Measurements from ENCODE around the gene IL21.
A peak's percentile ranks its signal among the peaks of the same experiment; 100 is the strongest.

Gene IL21

DNA sequence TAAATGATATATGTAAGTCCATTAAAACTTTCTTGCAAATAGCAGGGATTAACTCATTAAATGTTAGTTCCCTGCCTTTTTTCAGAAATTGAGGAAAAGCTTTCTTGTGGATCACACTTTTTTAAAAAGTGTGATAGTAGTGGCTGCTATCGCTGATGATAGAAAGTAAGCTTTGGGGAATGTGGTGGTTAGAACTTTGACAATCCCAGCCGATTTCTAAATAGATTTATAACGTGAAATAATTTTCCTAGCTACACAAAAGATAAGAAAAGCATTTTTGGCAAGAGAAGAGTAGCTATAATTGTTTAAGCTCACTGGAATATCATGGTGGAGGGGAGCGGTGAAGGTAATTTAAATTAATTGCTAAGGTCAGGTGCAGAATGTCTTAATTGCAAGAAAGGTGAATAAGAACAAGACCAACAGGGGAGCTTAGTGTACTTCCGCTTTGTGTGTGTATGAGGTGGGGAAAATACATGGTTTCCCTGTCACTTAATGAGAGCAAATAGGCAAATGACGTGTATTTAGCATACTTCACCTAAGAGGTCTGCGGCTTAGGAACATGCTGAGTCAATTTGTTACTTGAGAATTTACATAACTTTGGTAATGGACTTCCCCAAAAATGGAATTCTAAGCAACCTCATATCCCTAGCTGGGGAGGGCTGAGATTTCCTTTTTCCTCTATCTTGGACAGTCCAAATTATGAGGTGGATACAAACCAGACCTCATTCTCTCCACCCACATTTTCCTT is 11.7 kb upstream of the IL21 start:
- DNase-seq = peak in 2 of 3 experiments; percentile 20 to 77

DNA sequence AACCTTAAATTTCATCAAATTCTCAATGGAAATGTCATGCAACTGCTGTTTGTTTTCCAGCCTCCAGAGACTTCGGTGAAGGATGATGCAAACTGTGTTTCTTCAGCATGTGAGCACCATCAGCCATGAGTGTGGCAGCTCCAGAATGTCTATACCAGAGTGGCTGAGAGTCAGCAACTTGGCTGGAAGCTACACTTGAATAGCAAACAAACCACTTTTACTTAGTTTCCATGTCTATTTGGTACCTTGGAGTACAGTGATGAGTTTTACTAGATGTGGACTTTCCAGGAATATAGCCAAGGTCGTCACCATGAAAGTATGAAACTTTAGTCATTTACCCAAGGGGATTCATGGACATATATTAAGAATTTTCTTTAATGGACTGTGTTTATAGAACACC is 4.3 kb upstream of the IL21 start:
- DNase-seq = no peak

- DNase-seq = no peak
These were observed 3.3 kb upstream of the IL21 start for GRCh38 chr4:122624205-122624604.

DNA sequence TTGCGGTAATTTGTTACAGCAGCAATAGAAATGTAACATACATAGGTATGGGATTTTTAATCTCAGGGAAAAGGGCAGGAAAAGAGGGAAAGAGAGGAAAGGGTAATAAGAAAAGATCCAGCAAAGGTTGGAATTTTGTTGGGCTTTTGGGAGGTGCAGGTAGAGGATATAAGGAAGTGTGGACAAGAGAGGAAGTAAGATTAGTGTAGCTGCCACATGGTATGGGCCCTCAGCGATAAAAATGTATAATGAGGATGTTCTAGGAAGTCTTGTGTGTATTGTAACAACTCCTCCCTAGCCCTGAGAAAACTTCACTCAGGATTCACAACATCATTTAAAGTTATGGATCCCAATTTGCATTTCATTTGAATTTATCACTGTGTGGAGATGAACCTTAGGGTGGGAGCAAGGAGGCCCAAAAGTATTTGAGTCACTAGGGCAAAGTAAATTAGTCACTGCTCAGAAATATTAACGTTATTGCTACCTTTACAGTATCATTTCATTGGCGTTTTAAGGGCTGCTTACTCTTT is 2.8 kb upstream of the IL21 start:
- DNase-seq = no peak

- no peak for DNase-seq
These were observed 1.5 kb upstream of the IL21 start for GRCh38 chr4:122622400-122622799.

DNA sequence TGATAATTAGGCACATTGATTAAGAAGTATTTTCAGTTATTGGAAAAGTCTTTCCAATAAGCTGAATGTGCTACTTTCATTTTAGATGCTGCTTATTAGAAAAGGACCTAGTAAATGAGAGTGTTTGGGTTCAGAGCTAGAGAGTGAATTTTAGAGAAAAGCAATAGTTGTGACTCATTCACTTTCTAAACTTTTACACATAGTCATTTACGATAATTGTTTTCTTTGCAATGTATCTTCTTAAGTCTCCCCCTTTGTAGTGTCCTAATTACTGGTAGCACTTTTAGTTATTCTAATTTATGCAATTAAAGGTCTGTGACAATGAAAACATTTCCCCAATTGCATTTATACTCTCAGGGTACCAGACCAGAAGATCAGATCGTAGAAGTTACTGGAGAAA is 1.3 kb downstream of the IL21 start:
- DNase-seq = no peak

- DNase-seq = peak in 1 of 3 experiments; percentile 6
These were observed 3.0 kb downstream of the IL21 start for GRCh38 chr4:122617597-122618593.

GRCh38 chr4:122616915-122617596 is 3.8 kb downstream of the IL21 start:
- DNase-seq = no peak

DNA sequence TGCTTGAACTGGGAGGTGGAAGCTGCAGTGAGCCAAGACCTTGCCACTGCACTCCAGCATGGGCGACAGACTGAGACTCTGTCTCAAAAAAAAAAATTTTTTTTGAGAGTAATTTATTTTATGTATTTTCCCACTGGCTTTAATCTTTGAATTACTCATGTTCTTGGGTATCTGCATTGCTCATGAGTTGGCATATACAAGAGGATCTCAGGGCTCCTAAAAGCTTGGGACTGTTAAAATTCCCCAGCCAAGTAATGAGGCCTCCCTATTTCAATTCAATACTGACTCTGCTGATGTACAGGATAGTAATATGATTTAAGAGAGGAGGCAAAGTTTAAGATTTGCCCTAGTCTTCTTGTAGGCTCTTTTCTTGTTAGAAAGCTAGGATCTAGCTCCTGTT is 6.2 kb downstream of the IL21 start:
- no peak for DNase-seq

GRCh38 chr4:122612540-122612939 is 8.3 kb downstream of the IL21 start:
- DNase-seq = no peak

DNA sequence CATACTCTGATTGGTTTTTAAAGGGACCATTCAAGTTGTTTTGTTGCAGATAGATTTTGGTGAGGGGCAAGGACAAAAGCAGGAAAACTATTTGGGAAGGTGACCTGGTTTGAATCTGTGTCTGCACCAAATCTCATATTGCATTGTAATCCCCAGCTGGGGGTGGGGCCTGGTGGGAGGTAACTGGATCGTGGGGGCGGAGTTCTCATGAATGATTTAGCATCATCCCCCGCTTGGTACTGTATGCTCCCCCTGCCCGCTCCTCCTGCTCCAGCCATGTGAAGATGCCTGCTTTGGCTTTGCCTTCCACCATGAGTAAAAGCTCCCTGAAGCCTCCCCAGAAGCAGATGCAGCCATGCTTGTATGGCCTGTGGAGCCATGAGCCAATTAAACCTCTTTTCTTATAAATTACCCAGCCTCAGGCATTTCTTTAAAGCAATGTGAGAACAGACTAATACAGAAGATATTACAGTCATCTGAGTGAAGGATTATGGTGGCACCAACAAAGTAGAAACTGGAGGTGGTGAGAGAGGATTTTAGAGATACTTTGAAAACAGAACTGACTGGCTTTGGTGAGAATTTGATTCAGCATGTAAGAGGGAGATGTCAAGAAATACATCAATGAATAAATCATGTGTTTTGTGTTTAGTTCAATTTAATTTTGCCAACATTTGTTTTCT is 14.4 kb downstream of the IL21 start:
- no peak for DNase-seq

DNA sequence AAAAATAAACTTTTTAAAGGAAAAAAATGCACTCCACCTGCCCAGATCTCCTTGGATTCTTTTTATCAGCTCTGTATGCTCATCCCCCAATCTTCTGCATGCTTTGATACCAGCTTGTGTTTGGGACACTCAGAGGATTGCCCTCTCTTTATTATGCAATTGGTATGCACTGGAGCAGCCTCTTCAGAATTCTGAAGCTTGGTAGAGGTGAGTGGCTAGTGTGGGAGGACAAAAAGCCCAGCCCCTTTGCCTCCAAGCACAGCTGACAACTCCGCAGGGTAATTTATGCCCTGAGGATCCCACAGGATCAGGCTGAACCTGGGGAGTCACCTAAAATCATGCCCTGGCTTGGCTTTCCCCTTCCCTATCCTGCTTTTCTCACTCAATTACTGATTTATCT is 16.7 kb downstream of the IL21 start:
- no peak for DNase-seq

- no peak for DNase-seq
These were observed 17.7 kb downstream of the IL21 start for GRCh38 chr4:122603156-122603574.

- peak in 1 of 3 experiments; percentile 59 for DNase-seq
These were observed 18.4 kb downstream of the IL21 start for GRCh38 chr4:122602277-122603142.

DNA sequence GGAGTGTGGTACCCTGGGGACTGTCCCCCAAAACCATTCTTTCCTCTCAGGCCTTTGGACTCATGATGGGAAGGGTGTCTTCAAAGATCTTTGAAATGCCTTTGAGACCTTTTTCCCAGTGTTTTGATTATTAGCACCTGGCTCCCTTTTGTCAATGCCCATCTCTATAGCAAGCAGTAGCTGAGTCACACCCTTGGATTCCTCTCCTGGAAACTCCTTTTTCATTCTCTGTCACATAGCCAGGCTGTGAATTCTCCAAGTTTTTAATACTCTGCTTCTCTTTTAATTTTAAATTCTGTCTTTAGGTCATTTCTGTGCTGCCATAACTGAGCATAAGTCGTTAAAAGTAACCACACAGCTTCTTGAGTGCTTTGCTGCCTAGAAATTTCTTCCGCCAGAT is 29.7 kb downstream of the IL21 start:
- no peak for DNase-seq

GRCh38 chr4:122588453-122589238 is 32.2 kb downstream of the IL21 start:
- DNase-seq = no peak

DNA sequence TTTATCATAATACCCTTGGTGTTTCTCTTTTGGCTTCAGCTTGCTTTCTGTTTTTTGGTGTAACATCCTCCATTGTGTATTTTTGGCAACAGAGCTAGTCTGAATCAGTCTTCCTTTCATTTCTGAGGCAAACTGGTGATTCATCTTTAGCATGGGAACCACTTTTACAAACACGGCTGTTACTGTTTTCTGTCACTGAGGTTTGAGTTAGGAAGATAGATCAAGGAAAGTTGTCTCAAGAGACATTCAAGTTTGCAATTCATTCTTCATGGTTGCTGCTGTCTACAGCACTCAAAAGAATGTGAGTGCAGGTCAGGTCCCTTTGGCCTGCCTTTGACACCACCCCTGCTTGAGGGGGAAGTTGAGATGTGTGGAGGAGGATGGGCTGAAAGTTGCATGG is 36.3 kb downstream of the IL21 start:
- no peak for DNase-seq

DNA sequence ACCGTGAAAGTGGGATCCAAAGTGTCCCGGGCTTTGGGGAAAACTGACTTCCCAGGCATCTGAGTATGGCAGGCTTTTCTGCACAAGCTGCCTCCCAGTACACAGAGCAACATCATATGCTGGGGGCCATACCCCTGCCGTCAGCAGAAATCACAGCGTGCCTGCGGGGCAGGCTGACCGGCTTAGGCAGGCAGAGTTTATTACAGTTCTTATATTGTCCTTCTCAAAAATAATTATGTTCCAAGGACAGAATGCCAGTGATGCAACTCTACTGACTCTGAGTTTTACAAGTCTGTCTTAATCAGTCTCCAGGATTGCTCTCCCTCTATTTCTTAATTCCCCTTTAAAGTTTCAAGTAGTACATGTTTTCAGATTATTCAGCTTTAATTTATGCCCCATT is 37.0 kb downstream of the IL21 start:
- DNase-seq = no peak

- DNase-seq = peak; percentile 13 to 73 (median 27)
These were observed 42.8 kb downstream of the IL21 start for GRCh38 chr4:122577808-122578781.
